GM18526 (cell line): ENCODE measurements around the gene C10orf143.

Experiments
- POLR2A ChIP-seq: IDR thresholded peaks from 3 replicates; pipeline ENCODE4 v1.6.1; 2011; ENCODE audit not compliant: insufficient read length; ENCODE audit errors: extremely low read depth

Gene C10orf143

DNA sequence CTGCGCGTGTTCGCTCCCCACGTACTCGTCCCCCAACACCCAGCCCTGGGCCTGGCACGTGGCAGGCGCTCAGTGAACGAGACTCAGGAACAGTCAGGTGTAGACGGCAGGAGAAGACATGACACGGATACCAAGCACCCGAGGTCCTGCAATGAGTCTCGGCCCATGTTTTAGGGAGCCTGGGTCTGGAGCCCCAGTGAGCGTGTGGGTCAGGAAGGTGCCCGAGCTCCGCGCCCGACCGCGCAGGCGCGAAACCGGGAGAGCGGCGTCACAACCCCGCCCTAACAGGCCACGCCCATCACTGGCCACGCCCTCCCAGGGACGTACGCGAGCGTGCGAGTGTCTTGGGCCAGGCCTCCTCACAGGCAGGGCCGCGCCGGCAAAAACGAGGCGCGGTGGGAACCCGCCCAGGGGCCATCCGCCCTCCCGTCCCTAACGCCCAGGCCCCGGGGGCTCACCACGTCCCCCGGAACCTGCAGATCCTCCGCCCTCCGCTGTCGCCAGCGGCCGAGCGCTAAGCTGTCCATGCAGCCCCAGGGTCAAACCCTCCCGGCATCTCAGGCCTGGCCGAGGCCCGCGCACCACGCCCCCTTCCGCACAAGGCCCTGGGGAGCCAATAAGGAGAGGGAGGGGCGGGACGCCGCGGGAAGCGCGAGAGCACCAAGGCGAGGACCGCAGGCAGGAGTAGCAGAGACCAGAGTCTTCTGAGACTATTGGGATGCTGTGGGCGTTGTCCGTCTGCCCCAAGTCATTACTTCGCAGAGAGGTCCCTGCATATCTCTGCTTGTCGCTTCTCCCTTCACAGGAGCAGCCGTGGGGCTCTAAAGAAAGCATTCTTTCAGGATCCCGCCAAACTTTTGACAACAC is at the start of gene C10orf143:
TSS of gene C10orf143 (minus strand) at position 585 of the 867 bp plus-strand sequence. CDS start at position 527, 58 bp downstream.
- peak; percentile 87 for TF ChIP-seq POLR2A

DNA sequence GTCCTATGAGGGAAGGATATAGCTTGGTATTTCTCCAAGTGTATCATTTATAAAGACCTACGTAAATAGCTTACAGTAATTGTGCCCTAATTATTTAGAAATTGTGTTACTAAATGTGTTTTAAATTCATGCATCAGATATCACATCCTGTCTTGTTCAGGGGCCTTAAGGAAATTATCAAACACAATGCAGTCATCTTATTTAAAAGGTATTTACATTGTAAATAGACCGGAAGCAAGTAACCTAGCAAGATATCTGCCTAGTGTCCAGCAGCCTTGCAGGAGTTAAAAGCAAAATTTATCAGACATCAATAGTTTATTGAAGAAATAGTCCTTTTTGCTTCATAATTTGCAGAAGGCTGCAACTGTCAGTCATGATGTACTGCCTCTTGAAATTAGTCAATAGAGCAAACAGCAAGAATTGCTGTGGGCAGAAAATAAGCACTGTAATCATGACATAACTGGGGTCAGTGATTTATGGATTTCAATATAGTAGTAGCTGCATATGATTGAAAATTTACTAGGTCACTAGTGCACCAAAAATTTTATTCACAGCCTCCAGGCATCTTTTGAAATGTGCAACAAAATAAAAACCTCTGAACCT is 48.7 kb upstream of the C10orf143 start:
- TF ChIP-seq POLR2A = no peak

DNA sequence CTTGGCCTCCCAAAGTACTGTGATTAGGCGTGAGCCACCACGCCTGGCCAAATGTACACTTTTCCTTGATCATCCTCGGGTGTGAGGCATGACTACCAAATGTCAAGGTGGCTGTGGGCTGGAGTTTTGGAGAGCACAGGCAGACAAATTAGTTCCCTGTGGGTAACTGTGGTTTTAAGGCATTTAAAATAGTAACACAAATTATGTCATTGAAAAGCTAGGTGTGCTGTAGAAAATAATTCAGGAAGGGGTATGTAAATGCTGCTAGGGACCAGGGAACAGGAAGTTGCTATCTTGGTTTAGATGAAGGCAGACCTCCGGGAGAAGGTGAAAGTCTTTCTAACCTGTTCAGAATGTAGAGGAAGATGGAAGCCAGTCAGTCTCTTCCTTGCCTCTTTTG is 35.4 kb upstream of the C10orf143 start:
- TF ChIP-seq POLR2A = no peak

DNA sequence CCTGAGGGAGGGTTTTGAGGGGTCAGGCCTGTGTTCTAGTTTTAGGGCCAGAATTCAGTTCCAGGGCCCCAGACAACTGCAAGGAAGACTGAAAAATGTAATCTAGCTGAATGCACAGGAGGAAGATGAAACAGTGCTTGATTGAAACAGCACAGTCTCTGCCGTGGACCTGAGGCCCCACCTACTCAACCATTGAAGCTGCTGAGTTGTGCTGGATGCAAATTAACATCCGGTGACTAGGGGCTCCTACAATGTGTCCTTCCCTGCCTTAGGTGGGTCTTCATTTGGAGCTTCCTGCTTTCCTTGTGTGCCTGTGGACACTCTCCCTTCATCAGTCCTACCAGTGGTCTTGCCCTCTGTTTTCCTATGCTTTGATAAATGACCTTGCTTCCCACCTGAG is 31.2 kb upstream of the C10orf143 start:
- TF ChIP-seq POLR2A = peak; percentile 13

DNA sequence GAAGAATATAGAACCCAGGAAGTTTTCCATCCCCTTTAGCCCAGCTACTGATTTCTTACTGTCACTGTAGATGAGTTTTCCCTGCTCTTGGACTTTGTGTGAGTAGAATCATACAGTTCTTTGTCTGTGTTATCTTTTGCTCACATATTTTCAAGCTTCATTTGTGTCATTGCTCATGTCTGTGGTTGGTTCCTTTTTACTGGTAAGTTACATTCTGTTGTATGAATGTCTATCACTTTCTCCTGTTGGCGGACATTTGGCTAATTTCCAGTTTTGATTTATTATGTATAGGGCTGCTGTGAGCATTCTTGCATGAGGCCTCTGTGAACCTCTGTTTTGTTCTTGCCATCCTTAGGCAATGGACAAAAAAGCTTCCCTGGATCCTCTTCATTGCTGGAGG is 30.8 kb upstream of the C10orf143 start:
- no peak for TF ChIP-seq POLR2A

DNA sequence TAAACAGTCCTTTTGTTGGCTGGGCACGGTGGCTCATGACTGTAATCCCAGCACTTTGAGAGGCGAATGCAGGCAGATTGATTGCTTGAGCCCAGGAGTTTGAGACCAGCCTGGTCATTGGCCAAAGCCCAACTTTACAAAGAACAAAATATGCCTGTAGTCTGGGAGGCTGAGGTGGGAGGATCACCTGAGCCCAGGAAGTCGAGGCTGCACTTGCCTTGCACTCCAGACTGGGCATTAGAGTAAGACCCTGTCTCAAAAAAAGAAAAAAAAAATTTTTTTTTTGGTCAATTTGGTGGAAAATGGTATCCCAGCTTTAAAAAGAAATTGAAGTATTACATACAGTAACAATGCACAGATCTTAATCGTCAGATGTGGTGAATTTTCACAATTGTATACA is 30.4 kb upstream of the C10orf143 start:
- no peak for TF ChIP-seq POLR2A

DNA sequence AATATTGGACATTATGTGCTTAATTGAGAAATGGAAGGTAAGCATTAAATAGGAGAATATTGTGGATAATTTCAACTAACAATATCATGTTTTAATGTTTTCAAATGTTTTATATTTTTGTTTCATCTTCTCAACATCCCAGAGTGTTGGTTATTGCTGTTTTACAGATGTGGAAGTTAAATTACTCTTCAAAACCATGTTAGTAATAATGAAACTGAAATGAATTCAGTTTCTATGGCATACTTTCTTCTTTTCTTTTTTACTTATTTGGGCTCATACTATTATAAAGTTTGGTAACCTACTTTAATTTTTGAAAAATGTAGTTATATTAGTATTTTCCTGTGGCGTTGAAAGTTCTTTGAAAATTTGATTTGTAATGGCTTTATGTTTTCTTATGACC is 29.8 kb upstream of the C10orf143 start:
- TF ChIP-seq POLR2A = no peak

DNA sequence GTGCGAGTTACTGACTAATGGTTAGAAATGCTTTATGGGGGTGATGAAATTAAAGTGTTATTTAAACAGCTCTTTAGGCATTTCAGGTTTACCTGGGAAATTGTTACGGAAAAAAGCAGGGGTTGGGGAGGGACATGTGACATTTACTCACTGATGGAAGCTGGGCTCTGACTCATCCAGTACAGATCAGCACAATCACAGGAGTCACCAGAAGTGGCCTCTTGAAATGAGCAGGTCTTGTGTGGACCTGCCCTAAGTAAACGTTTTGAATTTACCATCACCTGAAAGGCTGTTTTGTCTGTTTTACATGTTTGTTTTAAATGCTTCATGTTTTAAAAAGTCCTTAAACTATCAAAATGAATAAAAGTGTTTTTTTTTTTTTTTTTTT is 27.8 kb upstream of the C10orf143 start:
- TF ChIP-seq POLR2A = no peak

DNA sequence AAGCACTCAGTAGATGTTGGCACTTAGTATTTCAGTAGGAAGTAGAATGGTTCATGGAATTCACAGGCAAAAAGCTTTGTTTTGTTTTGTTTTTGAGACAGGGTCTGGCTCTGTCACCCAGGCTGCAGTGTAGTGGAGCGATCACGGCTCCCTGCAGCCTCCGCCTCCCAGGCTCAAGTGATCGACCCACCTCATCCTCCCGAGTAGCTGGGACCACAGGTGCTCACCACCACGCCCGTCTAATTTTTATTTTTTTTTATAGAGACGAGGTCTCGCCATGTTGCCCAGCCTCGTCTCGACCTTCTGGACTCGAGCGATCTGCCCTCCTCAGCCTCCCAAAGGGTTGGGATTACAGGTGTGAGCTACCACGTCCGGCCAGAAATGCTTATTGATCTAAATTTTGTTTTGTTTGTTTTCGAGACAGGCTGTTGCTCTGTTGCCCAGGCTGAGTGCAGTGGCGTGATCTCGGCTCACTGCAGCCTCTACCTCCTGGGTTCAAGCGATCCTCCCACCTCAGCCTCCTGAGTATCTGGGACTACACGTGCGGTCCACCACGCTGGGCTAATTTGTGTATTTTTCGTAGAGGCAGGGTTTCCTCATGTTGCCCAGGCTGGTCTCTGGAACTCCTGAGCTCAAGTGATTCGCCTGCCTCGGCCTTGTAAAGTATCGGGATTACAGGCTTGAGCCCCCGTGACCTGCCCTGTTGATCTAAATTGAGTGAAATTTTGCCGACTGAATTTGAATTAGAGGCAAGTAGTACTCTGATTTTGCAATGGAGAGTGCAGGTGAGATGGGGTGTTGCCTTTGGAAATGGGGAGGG is 27.2 kb upstream of the C10orf143 start:
- TF ChIP-seq POLR2A = no peak

DNA sequence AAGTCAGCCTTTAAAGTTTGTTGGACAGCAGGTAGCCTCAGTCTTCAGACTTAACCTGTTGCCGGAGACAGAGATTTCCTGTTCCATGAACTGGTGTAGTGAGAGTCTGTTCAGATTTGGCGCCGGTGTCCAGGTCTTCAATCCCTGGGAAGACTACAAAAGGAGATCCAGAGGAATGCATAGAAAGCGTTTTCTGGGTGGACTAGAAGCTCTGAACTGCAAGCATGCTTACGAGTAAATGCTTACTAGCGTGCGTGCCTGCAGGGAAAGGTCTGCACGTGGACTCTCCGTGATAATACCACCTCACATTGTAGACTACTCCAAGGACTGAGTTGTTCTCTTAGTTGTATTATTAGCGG is 26.4 kb upstream of the C10orf143 start:
- no peak for TF ChIP-seq POLR2A

DNA sequence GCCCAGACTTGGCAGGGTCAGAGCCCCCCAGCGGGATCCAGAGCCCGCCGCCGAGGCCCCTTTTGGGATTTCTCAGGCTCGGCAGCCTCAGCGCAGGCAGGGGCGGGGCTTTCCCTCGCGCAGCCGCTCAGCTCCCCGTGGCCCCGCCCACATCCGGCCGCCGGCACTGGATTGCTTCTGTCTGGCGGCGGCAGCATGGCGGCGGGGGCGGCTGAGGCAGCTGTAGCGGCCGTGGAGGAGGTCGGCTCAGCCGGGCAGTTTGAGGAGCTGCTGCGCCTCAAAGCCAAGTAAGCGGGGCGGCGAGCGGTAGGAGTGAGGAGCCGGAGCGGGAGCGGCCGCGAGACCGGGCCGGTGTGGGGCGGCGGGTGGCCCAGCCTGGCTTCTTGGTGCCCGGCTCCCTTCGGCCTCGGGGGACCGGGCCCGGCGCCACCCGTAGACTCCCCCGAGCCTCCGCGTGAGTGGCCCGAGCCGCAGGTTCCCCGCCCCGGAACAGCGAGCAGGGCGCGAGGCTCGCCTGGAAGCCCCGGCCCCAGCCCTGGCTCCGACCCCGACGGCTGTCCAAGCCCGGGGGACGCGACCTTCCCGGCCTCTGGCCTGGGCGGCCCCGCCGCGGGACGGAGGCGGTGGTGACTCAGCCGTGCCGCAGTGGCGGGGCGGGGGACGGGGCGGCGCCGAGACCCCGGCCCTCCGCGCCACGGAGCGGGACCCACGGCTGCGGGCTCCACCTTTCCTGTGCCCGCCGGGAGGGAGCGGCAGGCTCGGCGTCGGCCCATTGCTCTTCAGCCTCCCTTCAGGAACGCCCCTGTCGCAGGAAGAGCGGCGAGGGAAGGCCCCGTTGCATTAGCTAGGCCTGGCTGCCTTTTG is 25.8 kb upstream of the C10orf143 start, which contains the start of gene GLRX3:
TSS of gene GLRX3 (plus strand) at position 166 of the 864 bp plus-strand sequence. CDS start at position 196, 30 bp downstream.
- TF ChIP-seq POLR2A = peak; percentile 75

DNA sequence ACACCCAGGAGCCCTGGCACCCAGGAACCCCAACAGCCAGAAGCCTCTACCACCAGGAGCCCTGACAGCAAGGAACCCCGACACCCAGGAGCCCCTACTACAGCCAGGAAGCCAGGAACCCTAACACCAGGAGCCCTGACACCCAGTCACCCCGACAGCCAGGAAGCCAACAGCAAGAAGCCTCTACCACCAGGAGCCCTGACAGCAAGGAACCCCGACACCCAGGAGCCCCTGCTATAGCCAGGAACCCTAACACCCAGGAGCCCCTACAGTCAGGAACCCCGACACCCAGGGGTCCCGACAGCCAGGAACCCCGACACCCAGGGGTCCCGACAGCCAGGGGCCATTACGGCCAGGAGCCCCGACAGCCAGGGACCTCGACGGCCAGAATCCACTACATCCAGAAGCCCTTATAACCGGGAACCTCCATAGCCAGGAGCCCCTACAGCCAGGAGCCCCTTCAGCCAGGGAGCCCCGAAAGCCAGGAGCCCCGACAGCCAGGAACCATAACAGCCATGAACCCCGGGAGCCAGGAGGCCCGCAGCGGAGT is 25.1 kb upstream of the C10orf143 start:
- no peak for TF ChIP-seq POLR2A

DNA sequence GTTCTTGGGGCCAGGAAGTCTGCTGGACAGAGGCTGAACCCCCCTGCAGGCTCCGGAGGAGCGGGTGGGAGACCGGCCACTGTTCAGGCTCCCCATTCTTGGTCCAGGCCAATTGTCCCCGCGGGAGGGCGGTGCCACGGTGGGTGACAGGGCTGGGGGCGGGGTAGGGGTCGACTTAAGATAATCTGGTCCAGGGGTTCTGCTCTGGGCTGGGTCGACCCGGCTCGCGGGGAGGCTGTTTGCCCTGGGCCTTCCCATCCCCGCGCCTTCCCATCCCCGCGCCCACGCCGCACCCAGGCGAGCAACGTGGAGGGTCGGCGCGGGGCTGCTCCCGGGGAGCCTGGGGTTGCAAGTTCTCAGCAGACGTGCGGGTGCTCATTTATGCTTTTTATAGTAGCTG is 18.3 kb upstream of the C10orf143 start:
- no peak for TF ChIP-seq POLR2A

DNA sequence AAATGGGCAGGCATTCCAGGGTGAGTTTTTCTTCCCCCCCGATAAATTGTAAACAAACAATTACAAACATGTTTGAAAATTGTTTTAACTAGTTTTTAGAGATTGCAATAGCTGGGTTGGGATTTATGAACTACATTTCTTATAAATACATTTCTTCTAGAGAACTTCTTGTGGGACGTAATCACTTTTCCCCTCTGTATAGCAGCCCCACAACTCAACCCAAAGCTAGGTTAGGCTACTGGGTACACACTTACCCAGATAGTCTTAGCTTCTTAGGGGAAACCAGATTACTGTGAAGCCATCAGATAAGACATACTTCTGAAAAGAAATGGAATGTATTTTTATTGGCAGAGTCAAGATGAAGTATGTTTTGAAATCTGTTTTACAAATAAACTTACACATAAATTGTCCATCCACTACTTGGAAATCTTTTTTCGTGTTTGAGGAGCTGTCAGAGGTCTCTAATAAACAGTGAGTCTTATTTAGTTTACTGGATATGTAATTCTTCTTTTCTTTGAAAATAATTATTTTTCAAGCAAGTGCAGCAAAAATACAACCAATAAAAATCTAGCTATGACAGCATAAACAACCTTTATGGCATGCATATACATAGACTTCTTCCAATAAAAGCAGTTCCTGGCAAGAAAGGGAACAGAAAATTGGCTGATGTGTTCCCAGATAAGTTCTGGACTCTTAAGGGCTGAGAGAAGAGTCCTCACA is 17.6 kb upstream of the C10orf143 start:
- no peak for TF ChIP-seq POLR2A
